Activated T-cell treated with anti-CD3 and anti-CD28 coated beads, Interleukin-2, amount 50 U/mL, for 72 hours (primary cell): Measurements from ENCODE around the gene SERINC5. TPM values are rescaled to one million over a fixed set of nuclear protein-coding genes. Genes with fewer than 3 reads are reported as not detected.
A peak's percentile ranks its signal among the peaks of the same experiment; 100 is the strongest.
"Not testable (repeated sequence)": the region's sequence is repeated elsewhere in the genome, so short reads cannot be mapped to it uniquely, and the experiment has no call there.

ENCODE experiments used
- ATAC-seq, 2 donors: fragments of 150-1000 bp; cut with Tn5 transposase; replicated peaks in 1 of 2; 2 replicates each; pipeline ENCODE4 v1.10.0; 2021; ENCODE audit warnings: moderate library complexity in 2 of 2, mild to moderate bottlenecking in 1 of 2
- DNase-seq, 2 donors: peaks; one replicate each; pipeline ENCODE4 v3.0.0; 2021 to 2022; ENCODE audit warnings: mixed read lengths in 1 of 2
- H3K27ac Mint-ChIP-seq: one replicate; pipeline ENCODE4 v1.8.0; 2022; ENCODE audit warnings: mild to moderate bottlenecking, moderate library complexity, mixed read lengths
- H3K27me3 Mint-ChIP-seq: one replicate; pipeline ENCODE4 v1.8.0; 2022; ENCODE audit warnings: low read depth, mixed read lengths
- H3K36me3 Mint-ChIP-seq, 2 donors: one replicate each; pipeline ENCODE4 v1.8.0; 2022; ENCODE audit warnings: mixed read lengths in 2 of 2, mild to moderate bottlenecking in 1 of 2; ENCODE audit not compliant: insufficient read depth in 2 of 2
- H3K4me1 Mint-ChIP-seq: one replicate; pipeline ENCODE4 v1.8.0; 2022; ENCODE audit warnings: low read depth, mixed read lengths
- H3K4me3 Mint-ChIP-seq, 2 donors: one replicate each; pipeline ENCODE4 v1.8.0; 2022; ENCODE audit warnings: mild to moderate bottlenecking in 2 of 2, mixed read lengths in 2 of 2, moderate library complexity in 2 of 2
- H3K9me3 Mint-ChIP-seq, 2 donors: one replicate each; pipeline ENCODE4 v1.8.0; 2022; ENCODE audit warnings: mixed read lengths in 2 of 2
- total RNA-seq, 2 donors: library from RNA; stranded (reverse); gene quantifications; one replicate each; pipeline ENCODE4 v1.2.3, GENCODE V29; 2022

The SERINC5 gene
- total RNA-seq, 2 donors from 2014 or later: 41.1 to 48.3 TPM

DNA sequence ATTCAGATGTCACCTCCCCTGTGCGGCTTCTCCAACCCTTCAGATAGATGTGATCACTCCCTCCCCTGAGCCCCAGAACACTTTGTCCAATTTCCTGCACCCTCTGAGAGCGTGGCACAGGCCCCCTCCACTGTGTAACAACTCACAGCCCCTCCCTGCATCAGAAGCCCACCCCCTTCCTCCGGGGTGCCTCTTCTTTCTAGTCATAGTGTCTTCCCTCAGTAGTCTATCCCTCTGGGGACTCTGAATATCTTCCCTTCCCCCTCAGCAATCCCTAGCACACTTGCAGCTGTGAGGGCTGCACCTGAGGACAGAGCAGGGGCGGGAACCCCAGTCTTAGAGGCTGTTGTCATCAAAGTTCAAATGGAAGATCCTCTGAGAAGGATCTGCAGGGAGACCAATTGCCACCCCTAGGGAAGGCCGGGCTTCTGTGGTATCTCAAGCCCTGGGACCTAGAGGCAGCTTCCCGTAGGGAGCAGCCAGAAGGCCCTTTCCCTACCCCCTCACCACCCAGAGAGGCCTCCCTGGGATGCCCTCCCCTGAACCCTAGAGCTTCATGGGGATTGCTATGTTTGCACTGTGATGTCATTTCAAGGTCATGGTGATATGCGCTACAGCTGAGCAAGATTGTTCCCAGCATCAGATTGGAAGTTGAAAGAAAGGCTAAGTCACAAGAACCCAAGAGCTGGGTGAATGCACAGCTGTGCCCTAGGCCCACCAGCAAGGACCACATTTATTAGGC lies 150.0 kb downstream of the SERINC5 start:
- Mint-ChIP-seq H3K27me3 (no peaks in the 10 kb centered on the region), H3K4me1 (peaks cover 60% of the 10 kb centered on the region), H3K9me3 (peaks cover 3 to 7% of the 10 kb centered on the region in 2 donors), H3K4me3 (no peak overlapping the region), H3K36me3 (peaks cover 2 to 3% of the 10 kb centered on the region in 2 donors), H3K27ac (no peak overlapping the region)
- DNase-seq (no peak), ATAC-seq (peak in 1 of 2 donors; percentile 32)

DNA sequence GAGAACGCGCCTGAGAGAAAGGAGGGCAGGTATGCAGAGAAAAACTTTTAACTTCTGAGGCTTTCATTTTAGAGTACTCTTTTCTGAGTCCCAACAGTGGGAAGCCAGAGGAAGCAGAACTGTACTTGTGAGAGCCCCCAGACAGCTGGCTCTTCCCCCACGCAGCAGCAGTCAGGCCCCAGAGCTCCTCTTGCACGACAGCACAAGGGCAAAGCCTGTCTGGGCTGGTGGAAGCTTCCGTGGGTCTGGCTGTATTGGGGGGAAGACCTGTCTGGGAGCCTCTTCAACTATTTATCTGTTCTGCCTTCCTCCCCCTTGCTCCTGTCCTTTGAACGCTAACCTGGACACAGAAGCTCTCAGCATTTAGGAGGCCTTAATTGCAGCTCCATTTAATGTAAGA lies 152.5 kb downstream of the SERINC5 start:
- H3K36me3 Mint-ChIP-seq: peaks cover 2 to 3% of the 10 kb centered on the region in 2 donors
- H3K9me3 Mint-ChIP-seq: peaks cover 3 to 7% of the 10 kb centered on the region in 2 donors
- DNase-seq: no peak
- no peak overlapping the region for H3K27ac Mint-ChIP-seq
- H3K4me1 Mint-ChIP-seq: peaks cover 66% of the 10 kb centered on the region
- no peak overlapping the region for H3K4me3 Mint-ChIP-seq
- no peaks in the 10 kb centered on the region for H3K27me3 Mint-ChIP-seq
- ATAC-seq: no peak

DNA sequence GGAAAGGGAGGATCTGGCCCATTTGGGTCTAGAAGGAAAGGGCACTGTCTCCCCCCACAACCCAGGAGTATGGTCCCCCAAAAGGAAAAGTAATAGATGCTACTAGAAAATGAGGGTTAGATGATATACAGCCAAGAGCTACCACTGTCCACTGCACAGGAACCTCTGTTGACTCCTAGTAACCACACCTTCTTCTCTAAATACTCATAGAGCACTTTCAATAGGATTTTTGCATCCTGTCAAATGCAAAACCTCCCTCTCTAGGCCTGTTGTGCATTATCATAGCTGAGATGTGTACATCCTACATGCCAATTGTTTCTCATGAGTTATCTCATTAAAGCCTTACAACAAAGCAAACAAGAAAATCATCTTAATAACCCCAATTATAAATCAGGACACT lies 153.9 kb downstream of the SERINC5 start:
- Mint-ChIP-seq H3K36me3 (peaks cover 2 to 3% of the 10 kb centered on the region in 2 donors), H3K4me1 (peaks cover 73% of the 10 kb centered on the region), H3K4me3 (no peak overlapping the region), H3K27ac (no peak overlapping the region), H3K9me3 (peaks cover 3 to 4% of the 10 kb centered on the region in 2 donors), H3K27me3 (no peaks in the 10 kb centered on the region)
- no peak for DNase-seq
- peak in 1 of 2 donors; percentile 50 for ATAC-seq

DNA sequence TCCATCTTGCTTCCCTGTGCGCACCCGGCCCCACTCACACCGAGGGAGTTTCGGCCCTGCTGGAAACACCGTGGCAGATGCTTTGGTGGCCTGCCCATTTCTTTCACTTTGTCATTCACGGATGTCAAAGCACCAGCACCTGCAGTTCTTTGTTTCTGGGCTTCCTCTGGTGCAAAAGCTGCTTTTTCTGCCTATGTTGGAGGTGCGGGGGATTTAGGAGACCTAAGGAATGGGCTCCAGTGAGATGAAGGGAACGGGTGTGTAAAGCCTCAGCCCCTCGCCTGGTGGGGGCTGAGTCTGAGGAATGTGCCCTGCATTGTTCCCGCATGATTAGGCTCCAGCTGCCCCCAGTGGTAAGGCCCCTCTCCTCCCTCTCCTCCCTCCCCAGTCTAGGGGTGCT lies 158.4 kb downstream of the SERINC5 start:
- no peaks in the 10 kb centered on the region for H3K9me3 Mint-ChIP-seq

DNA sequence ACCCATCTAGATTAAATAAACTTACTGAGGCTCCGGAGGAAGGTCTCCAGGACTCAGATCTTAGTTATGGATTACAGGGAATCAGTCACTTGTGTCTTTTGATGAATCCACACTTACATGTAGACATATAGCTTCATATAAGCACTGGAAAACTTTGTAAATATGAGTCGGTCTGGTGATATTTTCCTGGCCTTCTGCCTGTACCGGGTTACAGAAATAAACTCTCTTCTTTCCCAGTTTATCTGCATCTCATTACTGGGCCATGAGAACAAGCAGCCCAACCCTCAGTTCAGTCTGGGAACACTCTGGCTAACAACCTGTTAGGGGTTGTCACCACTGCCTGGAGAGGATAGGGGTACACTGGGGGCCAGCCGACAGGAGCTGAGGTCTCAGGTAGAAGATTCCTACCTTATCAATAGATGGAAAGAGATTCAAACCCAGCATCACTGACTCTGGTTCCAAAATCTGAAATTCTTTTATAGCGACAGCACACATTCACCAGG lies 161.6 kb downstream of the SERINC5 start:
- Mint-ChIP-seq H3K4me1 (peaks cover 43% of the 10 kb centered on the region), H3K9me3 (no peaks in the 10 kb centered on the region), H3K27me3 (no peaks in the 10 kb centered on the region), H3K27ac (no peak overlapping the region), H3K4me3 (no peak overlapping the region), H3K36me3 (no peaks in the 10 kb centered on the region)
- ATAC-seq (no peak), DNase-seq (no peak)

More for the DNA sequence above, 158.4 kb downstream of the SERINC5 start:
- H3K27ac Mint-ChIP-seq: no peak overlapping the region
- H3K4me3 Mint-ChIP-seq: peak overlapping the region in 1 of 2 donors; percentile 28
- no peaks in the 10 kb centered on the region for H3K27me3 Mint-ChIP-seq
- H3K36me3 Mint-ChIP-seq: peaks cover 0 to 1% of the 10 kb centered on the region in 2 donors
- peaks cover 50% of the 10 kb centered on the region for H3K4me1 Mint-ChIP-seq
- ATAC-seq (no peak), DNase-seq (no peak)

DNA sequence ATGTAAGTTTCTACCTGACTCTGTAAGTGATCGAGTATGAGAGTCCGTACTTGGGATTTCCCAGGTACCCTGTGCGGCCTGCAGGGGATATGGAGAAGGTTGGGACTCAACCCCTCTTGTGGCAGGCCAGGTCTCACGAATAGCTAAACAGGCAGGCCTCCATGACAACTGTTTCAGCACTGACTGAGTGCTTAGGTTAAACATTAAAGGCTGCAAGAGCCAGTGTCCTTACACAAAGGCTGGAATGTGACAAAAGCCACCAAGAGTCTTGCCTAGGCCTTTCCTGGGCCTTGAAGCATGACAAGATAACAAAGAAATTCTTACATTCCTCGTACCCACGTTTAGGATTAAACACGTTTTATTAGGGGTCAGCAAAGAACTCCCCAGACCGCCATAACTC lies 162.1 kb downstream of the SERINC5 start:
- no peak overlapping the region for H3K27ac Mint-ChIP-seq
- H3K4me3 Mint-ChIP-seq: no peak overlapping the region
- H3K4me1 Mint-ChIP-seq: peaks cover 43% of the 10 kb centered on the region
- H3K27me3 Mint-ChIP-seq: no peaks in the 10 kb centered on the region
- no peaks in the 10 kb centered on the region for H3K36me3 Mint-ChIP-seq
- DNase-seq (no peak), ATAC-seq (no peak)
- H3K9me3 Mint-ChIP-seq: no peaks in the 10 kb centered on the region

DNA sequence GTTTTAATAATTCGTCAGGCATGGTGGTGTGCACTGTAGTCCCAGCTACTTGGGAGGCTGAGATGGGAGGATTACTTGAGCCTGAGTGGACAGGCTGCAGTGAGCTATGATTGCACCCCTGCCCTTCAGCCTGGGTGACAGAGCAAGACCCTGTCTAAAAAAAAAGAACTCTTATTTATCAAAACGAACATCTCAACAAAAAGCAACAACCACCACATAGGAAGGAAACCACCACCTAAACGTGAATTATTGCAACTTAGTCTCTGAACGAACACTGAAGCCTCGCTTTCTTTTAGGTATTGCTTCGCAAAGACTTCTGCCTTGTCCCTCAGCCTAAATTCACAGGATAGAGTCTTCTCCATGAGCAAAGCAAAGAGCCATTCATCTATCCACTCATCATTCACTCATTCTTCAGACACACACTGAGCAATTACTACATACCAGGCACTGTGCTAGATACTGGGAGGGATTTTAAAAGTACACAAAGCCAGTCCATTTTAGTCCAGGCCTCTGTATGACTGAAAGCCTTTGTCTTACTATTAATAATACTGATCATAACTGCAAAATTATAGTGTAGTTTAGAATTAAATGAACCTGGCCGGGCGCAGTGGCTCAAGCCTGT lies 163.3 kb downstream of the SERINC5 start:
- Mint-ChIP-seq H3K9me3 (no peaks in the 10 kb centered on the region), H3K4me3 (peak overlapping the region; percentile 53 to 66), H3K36me3 (no peaks in the 10 kb centered on the region), H3K4me1 (peaks cover 34% of the 10 kb centered on the region), H3K27ac (no peak overlapping the region), H3K27me3 (no peaks in the 10 kb centered on the region)
- ATAC-seq: peak; percentile 25 to 37
- no peak for DNase-seq

DNA sequence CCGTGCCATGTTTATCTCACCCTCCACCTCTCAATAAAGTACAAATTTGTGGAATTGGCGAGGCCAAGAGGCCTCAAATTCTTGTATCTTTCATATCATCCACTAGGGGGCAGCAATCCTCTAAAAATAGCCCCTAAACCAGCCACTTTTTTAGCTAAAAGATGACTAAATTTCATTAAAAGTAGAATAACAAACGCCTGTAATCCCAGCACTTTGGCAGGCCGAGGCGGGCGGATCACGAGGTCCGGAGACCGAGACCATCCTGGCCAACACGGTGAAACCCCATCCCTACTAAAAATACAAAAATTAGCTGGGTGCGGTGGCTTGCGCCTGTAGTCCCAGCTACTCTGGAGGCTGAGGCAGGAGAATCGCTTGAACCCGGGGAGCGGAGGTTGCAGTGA lies 164.1 kb downstream of the SERINC5 start:
- peak overlapping the region; percentile 6 for H3K27ac Mint-ChIP-seq
- H3K27me3 Mint-ChIP-seq: not testable (repeated sequence)

DNA sequence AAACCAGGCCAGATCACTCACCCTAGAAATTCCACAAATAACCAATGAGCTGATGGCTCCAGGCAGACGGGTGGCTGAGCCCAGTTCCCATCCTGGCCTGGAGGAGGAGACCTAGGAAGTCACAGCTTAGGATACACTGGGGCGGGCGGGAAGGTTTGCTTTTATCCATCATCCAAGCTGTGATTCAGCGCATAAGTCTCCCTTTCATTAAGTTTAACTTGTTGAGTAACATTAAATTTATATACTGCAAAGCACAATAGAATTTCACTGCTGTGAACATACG lies 165.0 kb downstream of the SERINC5 start:
- Mint-ChIP-seq H3K27me3 (no peaks in the 10 kb centered on the region), H3K36me3 (no peaks in the 10 kb centered on the region), H3K4me1 (peaks cover 21% of the 10 kb centered on the region), H3K4me3 (no peak overlapping the region), H3K27ac (no peak overlapping the region), H3K9me3 (no peaks in the 10 kb centered on the region)
- no peak for DNase-seq
- ATAC-seq: no peak

More for the DNA sequence above, 164.1 kb downstream of the SERINC5 start:
- DNase-seq: peak; percentile 19 to 43
- peak; percentile 75 to 77 for ATAC-seq
- Mint-ChIP-seq H3K4me1 (peaks cover 26% of the 10 kb centered on the region), H3K4me3 (peak overlapping the region in 1 of 2 donors; percentile 53)
- H3K9me3 Mint-ChIP-seq, H3K36me3 Mint-ChIP-seq: not testable (repeated sequence)

DNA sequence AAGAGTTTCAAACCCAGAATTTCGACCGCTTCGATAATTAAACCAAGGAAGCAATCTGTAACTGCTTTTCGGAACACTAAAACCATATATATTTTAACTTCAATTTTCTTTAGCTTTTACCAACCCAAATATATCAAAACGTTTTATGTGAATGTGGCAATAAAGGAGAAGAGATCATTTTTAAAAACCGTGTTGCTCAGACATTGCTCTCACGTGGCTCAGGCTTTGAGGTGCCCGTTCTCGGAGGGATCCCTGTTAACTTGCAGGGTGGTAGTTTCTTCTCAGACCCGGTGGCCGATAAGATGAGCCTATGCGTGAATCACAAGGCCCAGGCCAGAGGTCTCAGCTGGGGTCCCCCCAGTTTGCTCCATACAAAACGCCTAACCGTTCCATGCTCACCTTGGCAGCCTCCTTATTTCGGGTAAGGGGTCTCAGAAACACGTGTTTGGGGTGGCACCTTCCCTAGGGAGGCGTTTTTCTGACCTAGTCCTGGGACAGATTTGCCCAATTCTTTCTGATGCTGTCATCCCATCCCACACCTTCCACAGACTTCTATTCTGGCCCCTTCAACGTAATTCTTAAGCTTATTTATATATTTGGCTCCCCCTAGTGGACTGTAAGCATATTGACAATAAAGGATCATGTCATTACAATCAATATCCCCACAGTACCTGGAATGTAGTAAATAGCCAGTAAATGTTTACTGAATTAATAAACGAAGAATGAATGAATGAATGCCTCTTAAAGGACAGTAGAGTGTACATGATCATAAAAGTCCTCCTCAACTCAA lies 172.6 kb downstream of the SERINC5 start:
- H3K27ac Mint-ChIP-seq: peak overlapping the region; percentile 85
- no peaks in the 10 kb centered on the region for H3K36me3 Mint-ChIP-seq
- ATAC-seq (peak; percentile 78 to 80), DNase-seq (peak; percentile 19 to 39)
- H3K4me1 Mint-ChIP-seq: peaks cover 15% of the 10 kb centered on the region
- peak overlapping the region; percentile 69 to 79 for H3K4me3 Mint-ChIP-seq
- H3K27me3 Mint-ChIP-seq: no peaks in the 10 kb centered on the region
- no peaks in the 10 kb centered on the region for H3K9me3 Mint-ChIP-seq

DNA sequence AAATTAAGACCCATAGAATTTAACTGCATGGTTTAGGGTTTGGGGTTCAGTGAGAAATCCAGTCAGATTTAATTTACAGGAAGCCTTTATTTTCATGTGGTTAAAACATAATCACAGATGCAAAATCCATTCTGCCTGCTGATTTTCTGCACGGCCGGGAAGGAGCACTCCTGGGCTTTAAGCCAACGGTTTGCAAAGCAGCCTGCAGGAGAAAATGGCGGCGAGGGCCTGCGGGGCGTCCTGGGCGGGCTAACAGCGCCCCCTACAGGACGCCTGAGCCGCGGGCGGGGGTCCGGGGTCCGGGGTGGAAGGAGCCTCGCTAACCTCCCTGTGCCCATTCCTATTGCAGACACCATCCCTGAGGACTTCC lies 173.1 kb downstream of the SERINC5 start:
- Mint-ChIP-seq H3K9me3 (no peaks in the 10 kb centered on the region), H3K27ac (no peak overlapping the region), H3K36me3 (no peaks in the 10 kb centered on the region), H3K27me3 (no peaks in the 10 kb centered on the region), H3K4me3 (peak overlapping the region; percentile 69 to 79), H3K4me1 (peaks cover 15% of the 10 kb centered on the region)
- ATAC-seq (peak; percentile 54 to 70), DNase-seq (peak; percentile 65 to 68)

DNA sequence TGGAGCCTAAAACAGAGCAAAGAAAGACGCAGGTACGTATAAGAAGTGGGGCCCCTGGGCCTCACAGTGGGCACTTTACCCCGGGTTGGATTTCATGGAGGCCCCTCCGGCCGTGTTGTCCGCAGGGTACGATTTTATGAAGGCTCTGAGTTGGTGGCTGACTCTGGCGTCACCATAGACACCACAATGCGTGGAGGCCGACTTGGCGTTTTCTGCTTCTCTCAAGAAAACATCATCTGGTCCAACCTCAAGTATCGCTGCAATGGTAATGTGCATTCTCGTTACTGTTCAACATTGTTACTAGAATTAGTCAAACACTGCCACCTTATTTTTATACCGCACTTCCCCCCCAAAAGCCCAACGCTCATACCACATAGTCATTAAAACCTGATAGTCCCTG lies 173.6 kb downstream of the SERINC5 start:
- Mint-ChIP-seq H3K4me1 (peaks cover 15% of the 10 kb centered on the region), H3K27me3 (no peaks in the 10 kb centered on the region), H3K9me3 (no peaks in the 10 kb centered on the region), H3K4me3 (peak overlapping the region in 1 of 2 donors; percentile 42), H3K36me3 (no peaks in the 10 kb centered on the region), H3K27ac (no peak overlapping the region)
- ATAC-seq (peak in 1 of 2 donors; percentile 26), DNase-seq (no peak)

DNA sequence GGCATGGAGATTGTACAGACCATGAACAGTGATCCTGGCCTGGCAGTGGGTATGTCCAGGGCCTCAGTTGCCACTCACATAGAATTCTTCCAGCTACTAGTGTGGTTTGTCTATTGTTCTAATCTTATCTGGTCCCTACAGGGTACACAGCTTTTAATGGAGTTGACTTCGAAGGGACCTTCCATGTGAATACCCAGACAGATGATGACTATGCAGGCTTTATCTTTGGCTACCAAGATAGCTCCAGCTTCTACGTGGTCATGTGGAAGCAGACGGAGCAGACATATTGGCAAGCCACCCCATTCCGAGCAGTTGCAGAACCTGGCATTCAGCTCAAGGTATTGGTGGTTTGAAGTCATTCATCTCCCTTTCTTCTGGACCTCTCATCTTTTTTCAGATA lies 176.9 kb downstream of the SERINC5 start:
- ATAC-seq (no peak), DNase-seq (no peak)
- Mint-ChIP-seq H3K4me1 (peaks cover 15% of the 10 kb centered on the region), H3K4me3 (no peak overlapping the region), H3K36me3 (no peaks in the 10 kb centered on the region), H3K27ac (no peak overlapping the region), H3K9me3 (no peaks in the 10 kb centered on the region), H3K27me3 (no peaks in the 10 kb centered on the region)
